Esophagus squamous epithelium (tissue), 5 donors: ENCODE data around the gene KRT24. TPM values are rescaled to one million over a fixed set of nuclear protein-coding genes. Genes with fewer than 3 reads are reported as not detected.

ENCODE experiments used
- DNase-seq: peaks from one replicate; lab custom pipeline; 2025; lab: John Stamatoyannopoulos, UW
- H3K27ac ChIP-seq, 4 donors: fragments of 200-600 bp; sonication (generic); one replicate each; pipeline ENCODE4 v1.5.1; 2016 to 2019; ENCODE audit warnings: mild to moderate bottlenecking in 1 of 4
- H3K27me3 ChIP-seq, 4 donors: fragments of 200-600 bp; sonication (generic); 1 replicate in 3 of 4; 2 replicates in 1 of 4; pipeline versions ENCODE4 v1.5.1 to v1.6.0; 2017 to 2021; ENCODE audit warnings: antibody characterized with exemption in 1 of 4
- H3K36me3 ChIP-seq, 3 donors: fragments of 200-600 bp; sonication (generic); one replicate each; pipeline ENCODE4 v1.5.1; 2016 to 2019
- H3K4me1 ChIP-seq, 3 donors: fragments of 200-600 bp; sonication (generic); one replicate each; pipeline ENCODE4 v1.5.1; 2017 to 2019
- H3K4me3 ChIP-seq, 4 donors: fragments of 200-600 bp; sonication (generic); 1 replicate in 3 of 4; 2 replicates in 1 of 4; pipeline ENCODE4 v1.5.1; 2016 to 2019; ENCODE audit warnings: mild to moderate bottlenecking in 2 of 4, moderate library complexity in 1 of 4
- H3K9me3 ChIP-seq, 3 donors: fragments of 200-600 bp; sonication (generic); one replicate each; pipeline ENCODE4 v1.5.1; 2016 to 2019
- CTCF ChIP-seq, 6 experiments: fragments of 450-650 bp in 4 of 6; fragments of 200-600 bp in 2 of 6; sonication (generic) in 2 of 6; IDR thresholded peaks; one replicate each; pipeline ENCODE4 v1.5.1; 2016 to 2019; ENCODE audit warnings: antibody characterized with exemption in 6 of 6, mild to moderate bottlenecking in 4 of 6, moderate library complexity in 4 of 6
- POLR2A ChIP-seq, 4 donors: fragments of 450-650 bp; IDR thresholded peaks; one replicate each; pipeline ENCODE4 v1.6.1; 2017; ENCODE audit warnings: antibody characterized with exemption in 4 of 4, mild to moderate bottlenecking in 4 of 4, moderate library complexity in 3 of 4
- WGBS, 2 donors: methylation state at CpG; one replicate each; pipeline ENCODE4 v1.1.5; 2018; 5-methylcytosine and 5-hydroxymethylcytosine counted together
- intact Hi-C: fragments of 100-400 bp; cut with DNase I; formaldehyde crosslinking; loops from one replicate; pipeline ENCODE4 v1.15.0; 2022
- total RNA-seq, 4 donors: library from RNA; depleted of rRNA; stranded (reverse); fragments of >200 nt; gene quantifications; one replicate each; pipeline ENCODE4 v1.1.0, GENCODE V29; 2016
- donor health status: DM: yes; HTN: yes; CAD: no.

KRT24 gene
- total RNA-seq, 4 donors from 2014 or later: 5.5 to 369 (median 23.4) TPM

GRCh38 chr17:40724656-40725055, 21.1 kb upstream of the KRT24 start:
- no peaks in the 10 kb centered on the region for H3K9me3 ChIP-seq

GRCh38 chr17:40722241-40722640, 18.7 kb upstream of the KRT24 start:
- Histone ChIP-seq H3K27ac (no peak overlapping the region), H3K4me3 (no peak overlapping the region), H3K36me3 (no peaks in the 10 kb centered on the region), H3K27me3 (peaks cover 0 to 11% (median 0%) of the 10 kb centered on the region in 4 donors), H3K4me1 (peaks cover 0 to 6% (median 0%) of the 10 kb centered on the region in 3 donors), H3K9me3 (no peaks in the 10 kb centered on the region)
- intact Hi-C loops: no loop called here
- TF ChIP-seq CTCF (IDR thresholded peaks at IDR 0.05): no peak
- DNase-seq: no peak
- WGBS, 2 donors: 10 to 34% methylated on average over 1 of the region's 1 CpG

More at GRCh38 chr17:40724656-40725055, 21.1 kb upstream of the KRT24 start:
- Histone ChIP-seq H3K27me3 (peaks cover 0 to 11% (median 0%) of the 10 kb centered on the region in 4 donors), H3K4me3 (no peak overlapping the region), H3K27ac (no peak overlapping the region), H3K4me1 (peaks cover 0 to 14% (median 0%) of the 10 kb centered on the region in 3 donors), H3K36me3 (no peaks in the 10 kb centered on the region)
- 63 to 64% methylated on average over 1 of the region's 1 CpG for WGBS, 2 donors
- intact Hi-C loops: no loop called here
- TF ChIP-seq POLR2A (IDR thresholded peaks at IDR 0.05) (no peak), CTCF (IDR thresholded peaks at IDR 0.05) (no peak)
- no peak for DNase-seq

GRCh38 chr17:40720899-40721298, 17.3 kb upstream of the KRT24 start:
- Histone ChIP-seq H3K4me1 (no peaks in the 10 kb centered on the region), H3K9me3 (no peaks in the 10 kb centered on the region), H3K27me3 (peaks cover 0 to 14% (median 0%) of the 10 kb centered on the region in 4 donors), H3K4me3 (no peak overlapping the region), H3K27ac (no peak overlapping the region), H3K36me3 (no peaks in the 10 kb centered on the region)
- WGBS, 2 donors: 64% methylated on average over 2 of the region's 2 CpGs
- DNase-seq: no peak
- intact Hi-C loops: no loop called here
- no peak for TF ChIP-seq CTCF (IDR thresholded peaks at IDR 0.05)
- no peak for TF ChIP-seq POLR2A (IDR thresholded peaks at IDR 0.05)

- no peaks in the 10 kb centered on the region for H3K36me3 ChIP-seq
- no peaks in the 10 kb centered on the region for H3K9me3 ChIP-seq
- DNase-seq: no peak
- TF ChIP-seq POLR2A (IDR thresholded peaks at IDR 0.05): no peak
- no peak for TF ChIP-seq CTCF (IDR thresholded peaks at IDR 0.05)
- 24 to 32% methylated on average over 8 of the region's 8 CpGs for WGBS, 2 donors
- H3K4me1 ChIP-seq: no peaks in the 10 kb centered on the region
- H3K4me3 ChIP-seq: no peak overlapping the region
- no peak overlapping the region for H3K27ac ChIP-seq
- peaks cover 0 to 17% (median 0%) of the 10 kb centered on the region in 4 donors for H3K27me3 ChIP-seq
- intact Hi-C loops: no loop called here
These were observed 15.4 kb upstream of the KRT24 start for GRCh38 chr17:40718930-40719329.

GRCh38 chr17:40717776-40718175, 14.2 kb upstream of the KRT24 start:
- Histone ChIP-seq H3K4me3 (no peak overlapping the region), H3K27me3 (peaks cover 0 to 10% (median 0%) of the 10 kb centered on the region in 4 donors), H3K27ac (no peak overlapping the region), H3K4me1 (no peaks in the 10 kb centered on the region), H3K36me3 (no peaks in the 10 kb centered on the region), H3K9me3 (no peaks in the 10 kb centered on the region)
- no peak for DNase-seq
- 74 to 78% methylated on average over 3 of the region's 3 CpGs for WGBS, 2 donors
- TF ChIP-seq CTCF (IDR thresholded peaks at IDR 0.05): no peak
- TF ChIP-seq POLR2A (IDR thresholded peaks at IDR 0.05): no peak
- intact Hi-C loops: no loop called here
